Neuron (in vitro differentiated cells): Measurements from ENCODE around the gene SPEM3.
"Not testable (repeated sequence)": the region's sequence is repeated elsewhere in the genome, so short reads cannot be mapped to it uniquely, and the experiment has no call there.

Experiments
- H2AFZ ChIP-seq: one replicate; pipeline ENCODE4 v1.6.1; 2013; ENCODE audit warnings: low read depth, mild to moderate bottlenecking, inconsistent platforms, low read length, moderate library complexity
- H3K27me3 ChIP-seq: one replicate; pipeline ENCODE4 v1.6.1; 2013; ENCODE audit warnings: low read length; ENCODE audit not compliant: insufficient read depth
- H3K36me3 ChIP-seq: one replicate; pipeline ENCODE4 v1.6.1; 2013; ENCODE audit warnings: low read length; ENCODE audit not compliant: insufficient read depth
- H3K4me1 ChIP-seq: one replicate; pipeline ENCODE4 v1.6.1; 2013; ENCODE audit warnings: low read length; ENCODE audit not compliant: insufficient read depth
- H3K4me3 ChIP-seq: 2 replicates; pipeline ENCODE4 v1.5.1; 2013; ENCODE audit warnings: mild to moderate bottlenecking, low read length, moderate library complexity
- H3K9me3 ChIP-seq: one replicate; pipeline ENCODE4 v1.6.1; 2013; ENCODE audit warnings: low read length

The SPEM3 gene

DNA sequence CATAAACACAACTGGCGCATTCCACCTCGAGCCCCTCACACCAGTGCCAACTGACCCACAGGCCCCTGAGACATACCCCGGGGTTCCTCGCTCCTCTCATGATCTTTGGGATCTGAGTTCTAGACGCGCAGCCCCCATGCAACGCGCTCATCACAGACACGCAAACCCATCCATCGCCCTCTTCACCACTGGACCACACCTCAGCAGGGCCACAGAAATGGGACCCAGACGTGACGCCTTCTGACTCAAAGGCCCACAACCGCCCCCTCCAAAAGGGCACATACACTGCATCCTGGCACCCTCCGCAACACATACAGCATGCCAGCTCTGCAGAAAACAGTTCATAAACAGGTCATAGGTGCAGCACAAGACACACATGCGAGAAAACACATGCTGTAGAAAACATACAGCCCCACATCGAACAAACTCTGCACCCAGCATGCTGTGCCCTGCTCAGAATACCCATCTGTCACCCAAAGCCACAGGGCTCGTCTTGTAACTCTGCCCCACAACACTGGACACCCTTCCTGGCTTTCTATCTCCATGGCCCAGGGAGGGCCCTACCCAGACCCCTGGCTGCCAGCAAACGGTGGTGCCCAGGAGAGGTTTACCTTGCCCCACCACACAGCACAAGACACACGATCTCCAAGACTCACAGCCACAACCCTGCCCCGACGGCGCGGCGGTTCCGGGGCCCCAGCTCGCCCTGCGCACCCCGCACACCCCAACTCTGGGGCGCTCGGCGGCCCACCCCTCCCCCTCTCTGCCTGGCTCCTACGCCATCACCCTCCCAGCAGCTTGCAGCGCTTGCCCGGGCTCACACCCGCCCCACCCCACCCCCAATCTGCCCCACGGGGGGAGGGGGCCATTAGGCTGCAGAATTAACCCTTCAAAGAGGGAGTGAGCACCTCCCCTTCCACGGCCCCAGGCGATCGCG is 49.9 kb downstream of the SPEM3 start:
- H3K9me3 ChIP-seq: no peaks in the 10 kb centered on the region
- no peak overlapping the region for H2AFZ ChIP-seq
- H3K27me3 ChIP-seq: no peaks in the 10 kb centered on the region
- H3K4me1 ChIP-seq: peaks cover 32% of the 10 kb centered on the region
- H3K4me3 ChIP-seq: peak overlapping the region; percentile 55
- no peaks in the 10 kb centered on the region for H3K36me3 ChIP-seq

DNA sequence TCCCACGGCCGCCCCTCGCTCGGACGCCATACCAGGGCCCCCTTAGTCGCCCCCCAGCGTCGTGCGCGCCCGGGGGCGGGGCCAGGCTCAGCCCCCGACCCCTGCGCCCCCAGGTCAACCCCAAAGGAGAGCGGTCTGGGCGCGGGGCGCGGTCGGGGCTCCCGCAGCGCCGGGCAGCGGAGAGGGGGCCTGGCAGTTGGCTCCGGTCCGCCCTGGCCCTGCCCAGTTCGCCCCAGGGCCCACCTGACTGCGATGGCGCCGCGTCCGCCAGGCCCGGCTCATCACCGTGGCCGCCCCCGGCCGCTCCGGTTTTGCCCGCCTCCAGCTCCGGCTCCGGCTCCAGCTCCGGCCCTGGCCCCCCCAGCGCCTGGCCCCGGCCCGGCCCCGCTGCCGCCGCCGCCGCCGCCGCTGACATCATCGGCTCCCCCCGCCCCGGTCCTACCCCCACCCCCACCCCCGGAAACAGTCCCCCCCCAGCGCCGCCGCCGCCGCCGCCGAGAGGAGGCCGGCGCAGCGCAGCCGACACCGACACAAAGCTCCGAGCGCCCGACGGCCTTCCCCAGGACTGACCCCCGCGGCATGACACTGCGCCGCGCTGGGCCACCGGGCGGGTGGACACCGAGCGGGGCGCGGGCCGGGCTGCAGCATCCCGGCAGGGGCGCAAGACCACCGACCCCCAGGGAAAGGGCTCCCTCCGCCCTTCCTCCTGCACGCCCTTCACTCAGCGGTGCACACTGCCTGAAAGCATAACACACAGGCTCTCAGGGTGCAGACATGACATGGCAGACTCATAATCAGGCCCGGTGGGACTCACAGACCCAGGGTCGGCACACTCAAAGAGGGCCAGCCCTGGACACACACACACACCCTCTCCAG is 50.8 kb downstream of the SPEM3 start, which contains the start of gene ZBTB4:
Gene ZBTB4, minus strand, starts transcription at position 419 of the 876 bp plus-strand sequence. CDS start 12,830 bp downstream, outside the sequence.
- H3K27me3 ChIP-seq: no peaks in the 10 kb centered on the region
- no peaks in the 10 kb centered on the region for H3K36me3 ChIP-seq
- peak within 1 kb of the TSS; percentile 58 for H3K4me3 ChIP-seq
- no peaks in the 10 kb centered on the region for H3K9me3 ChIP-seq
- peak within 1 kb of the TSS; percentile 8 for H2AFZ ChIP-seq
- peaks cover 32% of the 10 kb centered on the region for H3K4me1 ChIP-seq

GRCh38 chr17:7480089-7480384 is 51.4 kb downstream of the SPEM3 start:
- Histone ChIP-seq H3K4me1 (peaks cover 33% of the 10 kb centered on the region), H3K27me3 (no peaks in the 10 kb centered on the region), H3K36me3 (no peaks in the 10 kb centered on the region), H3K4me3 (peak overlapping the region; percentile 58), H3K9me3 (no peaks in the 10 kb centered on the region), H2AFZ (peak overlapping the region; percentile 8)

DNA sequence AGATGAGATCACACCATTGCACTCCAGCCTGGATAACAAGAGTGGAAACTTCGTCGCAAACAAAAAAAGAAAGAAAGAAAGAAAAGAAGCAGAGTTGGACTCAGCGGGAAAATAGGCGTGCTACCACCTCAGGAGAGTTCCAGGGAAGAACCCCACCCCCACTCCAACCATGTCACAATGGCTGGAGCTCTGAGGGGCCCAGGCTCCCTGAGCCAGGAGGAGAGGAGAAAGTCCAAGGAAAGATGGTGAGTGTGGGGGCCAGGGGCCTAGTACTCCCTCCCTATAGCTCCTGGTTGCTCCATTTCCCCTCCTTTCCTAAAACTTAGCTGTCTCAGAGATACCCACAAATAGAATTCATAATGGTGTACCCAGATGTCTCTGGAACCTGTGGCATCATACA is 52.6 kb downstream of the SPEM3 start, which contains the start of gene SLC35G6:
Gene SLC35G6, plus strand, starts transcription at position 172 of the 400 bp plus-strand sequence. Its CDS starts 71 bp downstream, at position 243.
- H2AFZ ChIP-seq, H3K9me3 ChIP-seq, H3K27me3 ChIP-seq, H3K36me3 ChIP-seq: not testable (repeated sequence)
- Histone ChIP-seq H3K4me1 (peaks cover 42% of the 10 kb centered on the region), H3K4me3 (peak within 1 kb of the TSS; percentile 58)

DNA sequence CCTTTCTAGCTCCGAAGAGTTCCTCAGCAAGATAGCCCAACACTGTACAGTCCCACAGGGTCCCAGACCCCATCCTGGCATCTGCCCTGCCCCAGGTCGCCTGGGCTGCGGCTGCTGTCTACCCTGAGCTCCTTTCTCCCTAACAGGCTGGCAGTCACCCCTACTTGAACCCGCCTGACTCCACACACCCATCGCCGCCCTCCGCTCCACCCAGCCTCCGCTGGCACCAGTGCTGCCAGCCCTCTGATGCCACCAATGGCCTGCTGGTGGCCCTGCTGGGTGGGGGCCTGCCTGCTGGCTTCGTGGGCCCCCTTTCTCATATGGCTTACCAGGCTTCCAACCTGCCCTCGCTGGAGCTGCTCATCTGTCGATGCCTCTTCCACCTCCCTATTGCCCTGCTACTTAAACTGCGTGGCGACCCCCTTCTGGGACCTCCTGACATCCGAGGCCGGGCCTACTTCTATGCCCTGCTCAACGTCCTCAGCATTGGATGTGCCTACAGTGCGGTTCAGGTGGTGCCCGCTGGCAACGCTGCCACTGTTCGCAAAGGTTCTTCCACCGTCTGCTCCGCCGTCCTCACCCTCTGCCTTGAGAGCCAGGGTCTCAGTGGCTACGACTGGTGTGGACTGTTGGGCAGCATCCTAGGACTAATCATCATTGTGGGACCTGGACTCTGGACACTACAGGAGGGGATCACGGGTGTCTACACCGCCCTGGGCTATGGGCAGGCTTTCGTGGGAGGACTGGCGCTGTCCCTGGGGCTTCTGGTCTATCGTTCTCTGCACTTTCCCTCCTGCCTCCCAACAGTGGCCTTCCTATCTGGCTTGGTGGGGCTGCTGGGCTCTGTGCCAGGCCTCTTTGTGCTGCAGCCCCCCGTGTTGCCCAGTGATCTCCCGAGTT is 53.4 kb downstream of the SPEM3 start:
- not testable (repeated sequence) for H3K27me3 ChIP-seq, H2AFZ ChIP-seq, H3K36me3 ChIP-seq, H3K4me3 ChIP-seq, H3K9me3 ChIP-seq
- H3K4me1 ChIP-seq: peaks cover 44% of the 10 kb centered on the region
